Transverse colon (tissue), 4 donors: ENCODE results near the gene GPS1.

ENCODE experiments used
- POLR2AphosphoS5 ChIP-seq, 3 donors: sonication (generic); formaldehyde crosslinking; IDR thresholded peaks; one replicate each; pipeline ENCODE4 v1.6.1; 2016; ENCODE audit warnings: antibody characterized with exemption in 3 of 3
- TF ChIP-seq, protein P1 (sequence below), 5 experiments: fragments of 200-600 bp in 3 of 5; fragments of 450-650 bp in 2 of 5; sonication (generic) in 3 of 5; IDR thresholded peaks; 1 replicate in 2 of 5; 2 replicates in 3 of 5; pipeline ENCODE4 v1.5.1; 2016 to 2017; ENCODE audit warnings: antibody characterized with exemption in 5 of 5, inconsistent platforms in 3 of 5, mild to moderate bottlenecking in 2 of 5, moderate library complexity in 1 of 5

DNA sequence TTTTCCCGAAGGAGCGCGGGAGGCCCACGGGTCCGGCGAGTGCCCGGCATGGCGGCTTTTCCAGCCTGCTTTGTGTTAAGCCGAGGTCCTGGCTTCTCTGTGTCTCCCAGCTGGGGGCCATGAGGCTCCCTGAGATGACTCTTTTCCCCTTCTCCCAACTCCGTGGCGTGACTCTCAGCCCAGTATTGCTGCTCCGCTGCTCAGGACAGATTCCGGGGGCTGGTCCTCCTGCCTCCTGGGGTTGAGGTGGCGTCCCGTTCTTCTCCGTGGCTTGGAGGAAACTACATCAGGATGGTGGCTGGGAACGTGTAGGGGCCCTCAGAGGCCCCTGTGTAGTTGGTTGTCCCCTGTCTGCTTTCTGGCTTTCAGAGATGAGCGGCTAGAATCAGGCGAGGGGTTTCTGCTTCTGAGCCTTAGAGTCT, 951 bp downstream of the GPS1 start:
- TF ChIP-seq, protein P1, sequence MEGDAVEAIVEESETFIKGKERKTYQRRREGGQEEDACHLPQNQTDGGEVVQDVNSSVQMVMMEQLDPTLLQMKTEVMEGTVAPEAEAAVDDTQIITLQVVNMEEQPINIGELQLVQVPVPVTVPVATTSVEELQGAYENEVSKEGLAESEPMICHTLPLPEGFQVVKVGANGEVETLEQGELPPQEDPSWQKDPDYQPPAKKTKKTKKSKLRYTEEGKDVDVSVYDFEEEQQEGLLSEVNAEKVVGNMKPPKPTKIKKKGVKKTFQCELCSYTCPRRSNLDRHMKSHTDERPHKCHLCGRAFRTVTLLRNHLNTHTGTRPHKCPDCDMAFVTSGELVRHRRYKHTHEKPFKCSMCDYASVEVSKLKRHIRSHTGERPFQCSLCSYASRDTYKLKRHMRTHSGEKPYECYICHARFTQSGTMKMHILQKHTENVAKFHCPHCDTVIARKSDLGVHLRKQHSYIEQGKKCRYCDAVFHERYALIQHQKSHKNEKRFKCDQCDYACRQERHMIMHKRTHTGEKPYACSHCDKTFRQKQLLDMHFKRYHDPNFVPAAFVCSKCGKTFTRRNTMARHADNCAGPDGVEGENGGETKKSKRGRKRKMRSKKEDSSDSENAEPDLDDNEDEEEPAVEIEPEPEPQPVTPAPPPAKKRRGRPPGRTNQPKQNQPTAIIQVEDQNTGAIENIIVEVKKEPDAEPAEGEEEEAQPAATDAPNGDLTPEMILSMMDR (IDR thresholded peaks at IDR 0.05): no peak
- no peak for TF ChIP-seq POLR2AphosphoS5 (IDR thresholded peaks at IDR 0.05)
